ENCODE data around the gene DDX1. TPM values are rescaled to one million over a fixed set of nuclear protein-coding genes. Genes with fewer than 3 reads are reported as not detected.

DDX1 gene
- total and polyA plus RNA-seq, 10 of the 15 experiments (the other 5 are each of a cell fraction or from before 2014, with no cell fraction given) = 53.2 to 134 (median 85.6) TPM

GRCh38 chr2:15631883-15632282, 40.2 kb downstream of the DDX1 start:
- Histone ChIP-seq H3K9ac (ENCODE audit: control insufficient read depth, insufficient read depth, low read length) (no peak overlapping the region), H3K4me3 (no peak overlapping the region), H3K4me2 (ENCODE audit: control insufficient read depth, insufficient read depth) (no peak overlapping the region), H4K20me1 (ENCODE audit: control insufficient read depth, insufficient read depth) (no peaks in the 10 kb centered on the region), H3K9me3 (replicated peaks; ENCODE audit: control insufficient read depth, insufficient read depth, low read length) (no peaks in the 10 kb centered on the region), H3K27me3 (replicated peaks in 1 of 2; ENCODE audit: control insufficient read depth in 2 of 2, insufficient read depth in 2 of 2, low read length in 1 of 2) (no peaks in the 10 kb centered on the region), H3K79me2 (ENCODE audit: control insufficient read depth, insufficient read depth, low read length) (no peaks in the 10 kb centered on the region), H2AFZ (ENCODE audit: control insufficient read depth, low read depth, low read length) (no peak overlapping the region), H3K36me3 (ENCODE audit: control insufficient read depth in 2 of 2, insufficient read depth in 2 of 2, low read length in 1 of 2) (peaks cover 8 to 28% of the 10 kb centered on the region in 2 experiments), H3K27ac (ENCODE audit: control insufficient read depth, insufficient read depth) (no peak overlapping the region), H3K4me1 (ENCODE audit: control insufficient read depth, insufficient read depth, low read length) (no peaks in the 10 kb centered on the region)
- ATAC-seq = no peak
- in situ Hi-C loops (cut with MboI) = loop anchor here (10.0 kb wide), 1 partner anchor 653 kb away; no protein-coding TSS in a partner anchor
- CTCF ChIA-PET = no interaction called here
- TF ChIP-seq SIX5 (IDR thresholded peaks at IDR 0.05; ENCODE audit: low read depth, low read length, severe bottlenecking) = no peak
- TF ChIP-seq PBX3 (IDR thresholded peaks at IDR 0.05; ENCODE audit: insufficient replicate concordance, low read depth, low read length) = no peak
- no peak for TF ChIP-seq CBX5 (IDR thresholded peaks at IDR 0.05; ENCODE audit: low read depth)
- no peak for TF ChIP-seq IRF5 (IDR thresholded peaks at IDR 0.05; ENCODE audit: borderline replicate concordance)
- TF ChIP-seq KAT2A (conservative IDR thresholded peaks at IDR 0.05; ENCODE audit: control insufficient read depth, low read depth, low read length) = no peak
- no peak for TF ChIP-seq EGR1 (IDR thresholded peaks at IDR 0.05; ENCODE audit: borderline replicate concordance in 1 of 2, low read depth in 2 of 2, low read length in 2 of 2)
- TF ChIP-seq NR2F1 (conservative IDR thresholded peaks at IDR 0.05) = no peak
- no peak for TF ChIP-seq USF2 (IDR thresholded peaks at IDR 0.05; ENCODE audit: borderline replicate concordance, low read depth, low read length)
- TF ChIP-seq ATF2 (IDR thresholded peaks at IDR 0.05; ENCODE audit: low read length) = no peak
- TF ChIP-seq BCL11A (IDR thresholded peaks at IDR 0.05; ENCODE audit: low read depth, low read length) = no peak
- DNase-seq (ENCODE audit: low read depth, low spot score) = no peak
- RAD21 ChIA-PET (ENCODE audit: unreplicated experiment) = no interaction called here
- POLR2A ChIA-PET = interaction anchor here (0.6 kb wide), 1 partner anchor 79 kb away, joined by 5 read pairs; no protein-coding TSS in a partner anchor
- SMC1A ChIA-PET (ENCODE audit: uncharacterized antibody, unreplicated experiment) = no interaction called here
- no peak for FAIRE-seq
- intact Hi-C loops (cut with micrococcal nuclease; ENCODE audit: unreplicated experiment) = no loop called here
- no TSS peak for BruUV-seq (replicated peaks)
